Aorta (tissue), 5 donors: ENCODE data around the gene KRTAP1-4. TPM values are rescaled to one million over a fixed set of nuclear protein-coding genes. Genes with fewer than 3 reads are reported as not detected.
"Not testable (repeated sequence)": the region's sequence is repeated elsewhere in the genome, so short reads cannot be mapped to it uniquely, and the experiment has no call there.

Experiments
- ATAC-seq: fragments of 200-7000 bp; cut with Tn5 transposase; one replicate; pipeline ENCODE4 v1.9.1; 2022; ENCODE audit warnings: moderate library complexity; ENCODE audit not compliant: low FRiP score
- DNase-seq, 2 donors: peaks; one replicate each; pipeline ENCODE4 v3.0.0-alpha.2; 2020
- H3K27ac ChIP-seq, 2 donors: one replicate each; pipeline ENCODE4 v1.5.1; 2013; ENCODE audit warnings: low read length in 2 of 2, mild to moderate bottlenecking in 2 of 2, moderate library complexity in 2 of 2, control low read depth in 1 of 2, inconsistent platforms in 1 of 2, low read depth in 1 of 2
- H3K27me3 ChIP-seq, 2 donors: one replicate each; pipeline ENCODE4 v1.6.1; 2013; ENCODE audit warnings: control low read depth in 1 of 2, low read length in 1 of 2, mild to moderate bottlenecking in 1 of 2, moderate library complexity in 1 of 2; ENCODE audit not compliant: insufficient read depth in 2 of 2, control insufficient read depth in 1 of 2
- H3K36me3 ChIP-seq, 2 donors: one replicate each; pipeline ENCODE4 v1.6.1; 2013; ENCODE audit warnings: control low read depth in 1 of 2, low read length in 1 of 2, mild to moderate bottlenecking in 1 of 2; ENCODE audit not compliant: insufficient read depth in 2 of 2, control insufficient read depth in 1 of 2
- H3K4me1 ChIP-seq, 2 donors: one replicate each; pipeline ENCODE4 v1.6.1; 2013; ENCODE audit warnings: low read length in 2 of 2, control low read depth in 1 of 2, mild to moderate bottlenecking in 1 of 2, moderate library complexity in 1 of 2; ENCODE audit not compliant: insufficient read depth in 2 of 2, control insufficient read depth in 1 of 2
- H3K4me3 ChIP-seq, 2 donors: one replicate each; pipeline ENCODE4 v1.5.1; 2013; ENCODE audit warnings: low read length in 2 of 2, control low read depth in 1 of 2, mild to moderate bottlenecking in 1 of 2
- H3K9me3 ChIP-seq: one replicate; pipeline ENCODE4 v1.6.1; 2013; ENCODE audit warnings: mild to moderate bottlenecking, low read length; ENCODE audit not compliant: control insufficient read depth
- WGBS, 2 donors: extraction: QIAGEN DNeasy Blood & Tissue Kit; methylation state at CpG; one replicate each; pipeline ENCODE4 v1.1.7; 2013; 5-methylcytosine and 5-hydroxymethylcytosine counted together
- intact Hi-C, 2 donors: fragments of 100-400 bp; cut with DNase I; formaldehyde crosslinking; loops; one replicate each; pipeline versions ENCODE4 v1.14.2 to v1.15.0; 2022
- polyA plus RNA-seq, 2 donors: library from polyadenylated mRNA; stranded (reverse); fragments of 200-250 nt; gene quantifications; one replicate each; pipeline ENCODE4 v1.2.3, GENCODE V29; 2013
- total RNA-seq, 2 donors: library from RNA; stranded (reverse); fragmentation: NEBNext Ultra II Directional; extraction: Animal tissue kit (Norgen Biotek cat#: 25700); gene quantifications; one replicate each; pipeline ENCODE4 v1.2.1, GENCODE V29; 2021
- donor health status: healthy with polysubstance abuse.
- donor health status: Bipolar disorder and iron deficiency.
- donor health status: DM: no; HTN: no; CAD: no.
- donor health status: DM: no; HTN: no; CAD: no.
- donor health status: DM: yes; HTN: yes; CAD: no.

The KRTAP1-4 gene
- total and polyA plus RNA-seq, 4 donors, result not detected

DNA sequence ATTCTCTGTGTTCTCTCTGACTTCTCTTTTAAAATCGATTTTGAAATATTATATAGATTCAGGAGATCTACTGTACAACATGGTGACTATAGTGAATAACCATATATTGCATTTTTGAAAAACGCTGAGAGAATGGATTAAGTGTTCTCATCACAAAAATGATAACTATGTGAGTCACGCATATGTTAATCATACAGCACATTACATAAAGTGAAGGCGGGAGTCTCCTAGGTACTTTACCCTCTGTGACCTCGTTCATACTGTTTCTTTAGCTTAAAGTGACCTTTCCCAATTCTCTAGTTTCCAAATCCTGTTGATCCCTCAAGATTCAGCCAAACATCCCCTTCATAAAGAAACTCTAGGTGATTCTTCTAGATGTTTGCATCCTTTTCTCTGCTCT is 27.2 kb downstream of the KRTAP1-4 start:
- 50 to 52% methylated on average over 5 of the region's 5 CpGs for WGBS, 2 donors
- Histone ChIP-seq H3K4me1 (no peaks in the 10 kb centered on the region), H3K27me3 (no peaks in the 10 kb centered on the region), H3K27ac (no peak overlapping the region), H3K4me3 (no peak overlapping the region), H3K9me3 (no peaks in the 10 kb centered on the region), H3K36me3 (no peaks in the 10 kb centered on the region)
- intact Hi-C loops, result no loop called here
- no peak for ATAC-seq
- DNase-seq, result no peak

GRCh38 chr17:41001795-41002194 is 28.2 kb downstream of the KRTAP1-4 start:
- Histone ChIP-seq H3K9me3 (no peaks in the 10 kb centered on the region), H3K4me3 (no peak overlapping the region), H3K27me3 (no peaks in the 10 kb centered on the region), H3K27ac (no peak overlapping the region), H3K36me3 (no peaks in the 10 kb centered on the region), H3K4me1 (no peaks in the 10 kb centered on the region)
- intact Hi-C loops, result no loop called here
- DNase-seq (no peak), ATAC-seq (no peak)
- WGBS, 2 donors, result 78 to 86% methylated on average over 4 of the region's 4 CpGs

- H3K4me3 ChIP-seq, ATAC-seq, H3K9me3 ChIP-seq, H3K27me3 ChIP-seq, intact Hi-C loops, DNase-seq, H3K4me1 ChIP-seq, H3K36me3 ChIP-seq, H3K27ac ChIP-seq: not testable (repeated sequence)
- WGBS, 2 donors, result 69 to 77% methylated on average over 5 to 6 of the region's 6 CpGs
Measured at GRCh38 chr17:40999563-40999962, 30.4 kb downstream of the KRTAP1-4 start, which contains the start of gene KRTAP3-2. TSS of gene KRTAP3-2 (minus strand) at chr17:40999906. CDS start at chr17:40999853, 53 bp downstream.

GRCh38 chr17:40997361-40997760 is 32.6 kb downstream of the KRTAP1-4 start:
- H3K9me3 ChIP-seq, result peaks cover 2% of the 10 kb centered on the region
- intact Hi-C loops, result no loop called here
- no peaks in the 10 kb centered on the region for H3K36me3 ChIP-seq
- H3K27ac ChIP-seq, result no peak overlapping the region
- WGBS, 2 donors, result 17 to 28% methylated on average over 2 of the region's 2 CpGs
- no peaks in the 10 kb centered on the region for H3K27me3 ChIP-seq
- no peaks in the 10 kb centered on the region for H3K4me1 ChIP-seq
- H3K4me3 ChIP-seq, result no peak overlapping the region
- DNase-seq (no peak), ATAC-seq (no peak)

- intact Hi-C loops, result no loop called here
- ATAC-seq (no peak), DNase-seq (no peak)
- Histone ChIP-seq H3K4me3 (no peak overlapping the region), H3K4me1 (no peaks in the 10 kb centered on the region), H3K9me3 (peaks cover 2% of the 10 kb centered on the region), H3K27me3 (no peaks in the 10 kb centered on the region), H3K27ac (no peak overlapping the region), H3K36me3 (no peaks in the 10 kb centered on the region)
- 74 to 75% methylated on average over 4 of the region's 4 CpGs for WGBS, 2 donors
Measured at GRCh38 chr17:40996829-40997228, 33.2 kb downstream of the KRTAP1-4 start.

GRCh38 chr17:40995116-40995515 is 34.9 kb downstream of the KRTAP1-4 start:
- H3K27me3 ChIP-seq, result no peaks in the 10 kb centered on the region
- H3K27ac ChIP-seq, result no peak overlapping the region
- intact Hi-C loops, result no loop called here
- 51 to 56% methylated on average over 1 of the region's 1 CpG for WGBS, 2 donors
- no peak for ATAC-seq
- no peaks in the 10 kb centered on the region for H3K4me1 ChIP-seq
- DNase-seq, result no peak
- no peak overlapping the region for H3K4me3 ChIP-seq
- peaks cover 2% of the 10 kb centered on the region for H3K9me3 ChIP-seq
- H3K36me3 ChIP-seq, result no peaks in the 10 kb centered on the region

GRCh38 chr17:40993839-40994238 is 36.2 kb downstream of the KRTAP1-4 start, which contains the start of gene KRTAP3-3:
TSS of gene KRTAP3-3 (minus strand) at chr17:40994164. CDS start at chr17:40994097, 67 bp downstream.
- no peaks in the 10 kb centered on the region for H3K27me3 ChIP-seq
- no peaks in the 10 kb centered on the region for H3K36me3 ChIP-seq
- WGBS, 2 donors, result 22 to 30% methylated on average over 4 of the region's 4 CpGs
- ATAC-seq, result no peak
- H3K27ac ChIP-seq, result no peak within 1 kb of the TSS
- no peaks in the 10 kb centered on the region for H3K4me1 ChIP-seq
- peaks cover 2% of the 10 kb centered on the region for H3K9me3 ChIP-seq
- no peak within 1 kb of the TSS for H3K4me3 ChIP-seq
- no peak for DNase-seq
- intact Hi-C loops, result no loop called here

DNA sequence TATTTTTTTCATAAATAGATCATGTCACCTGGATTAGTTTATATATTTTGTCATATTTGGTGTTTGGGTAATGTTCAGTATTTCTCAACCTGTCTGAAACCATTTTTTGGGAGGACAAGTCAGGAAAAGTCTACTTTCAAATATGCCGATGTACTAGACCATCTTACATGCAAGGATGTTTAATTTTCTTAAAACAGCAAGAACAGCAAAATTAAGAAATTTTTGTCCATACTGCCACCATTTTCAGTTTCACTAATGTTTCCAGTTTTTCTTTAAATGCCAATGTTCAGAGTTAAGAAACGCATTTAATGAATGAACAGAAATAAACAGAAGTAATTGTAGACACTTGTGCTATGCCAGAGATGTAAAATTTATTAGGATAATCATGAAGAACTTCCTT is 36.9 kb downstream of the KRTAP1-4 start:
- intact Hi-C loops, result no loop called here
- H3K9me3 ChIP-seq, result peaks cover 2% of the 10 kb centered on the region
- no peaks in the 10 kb centered on the region for H3K4me1 ChIP-seq
- ATAC-seq (no peak), DNase-seq (no peak)
- no peaks in the 10 kb centered on the region for H3K27me3 ChIP-seq
- 86 to 89% methylated on average over 2 of the region's 2 CpGs for WGBS, 2 donors
- H3K27ac ChIP-seq, result no peak overlapping the region
- H3K36me3 ChIP-seq, result no peaks in the 10 kb centered on the region
- H3K4me3 ChIP-seq, result no peak overlapping the region

DNA sequence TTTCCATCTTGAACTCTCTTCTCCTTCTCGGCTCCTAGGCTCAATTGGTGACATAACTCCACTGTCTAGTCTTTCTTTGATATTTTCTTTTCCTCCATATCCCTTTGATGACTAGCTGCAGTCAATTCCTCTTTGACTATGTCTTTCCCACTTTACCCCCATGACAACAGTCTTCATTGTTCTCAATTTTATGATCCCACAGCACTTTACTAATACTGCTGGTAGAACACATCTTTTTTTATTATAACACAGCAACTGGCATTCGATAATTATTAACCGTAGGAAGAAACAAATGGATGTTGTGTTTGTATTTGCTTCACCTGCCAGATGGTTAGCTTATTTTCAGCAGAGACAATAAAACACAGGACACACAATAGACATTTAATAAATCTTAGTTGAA is 37.3 kb downstream of the KRTAP1-4 start:
- Histone ChIP-seq H3K27me3 (no peaks in the 10 kb centered on the region), H3K9me3 (peaks cover 2% of the 10 kb centered on the region), H3K36me3 (no peaks in the 10 kb centered on the region), H3K4me3 (no peak overlapping the region), H3K27ac (no peak overlapping the region), H3K4me1 (no peaks in the 10 kb centered on the region)
- no peak for DNase-seq
- ATAC-seq, result no peak
- WGBS, 2 donors, result 82 to 87% methylated on average over 3 of the region's 3 CpGs
- intact Hi-C loops, result no loop called here
